ENCODE results near the gene WWTR1. TPM values are rescaled to one million over a fixed set of nuclear protein-coding genes. Genes with fewer than 3 reads are reported as not detected.
A peak's percentile ranks its signal among the peaks of the same experiment; 100 is the strongest.

Gene WWTR1
- total and polyA plus RNA-seq, 2 of the 4 experiments (the other 2 are of a cell fraction) = 38.9 to 65.3 TPM

DNA sequence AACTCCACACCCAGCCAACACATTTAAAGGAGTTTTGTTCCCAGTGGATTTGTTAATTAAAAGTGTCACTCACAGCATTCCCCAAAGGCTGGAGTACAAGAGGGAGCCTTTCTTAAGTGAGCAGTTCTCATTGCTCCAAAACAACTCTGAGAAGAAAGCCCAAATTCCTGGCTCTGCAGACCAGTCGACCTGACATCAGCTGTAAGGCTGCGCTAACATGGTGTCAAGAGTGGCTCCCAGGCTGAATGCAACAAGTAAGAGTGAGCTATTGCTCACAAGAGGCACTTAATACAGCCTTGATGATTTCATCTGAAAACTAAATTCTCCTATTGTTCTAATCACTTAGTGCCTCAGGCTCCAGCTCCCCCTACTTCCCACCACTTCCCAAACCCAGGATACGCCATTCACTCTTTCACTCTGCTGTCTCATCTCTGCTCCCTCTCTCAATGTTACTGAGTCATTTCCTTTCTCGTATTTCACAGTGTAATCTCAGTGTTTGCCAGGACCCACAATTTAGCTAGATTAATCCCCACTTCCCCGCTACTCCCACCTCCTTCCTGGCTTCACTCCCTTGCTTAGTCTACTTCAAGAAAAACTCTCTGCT lies 81.8 kb downstream of the WWTR1 start:
- in situ Hi-C loops (cut with MboI; ENCODE audit: low sequenced_read_pairs) (no loop called here), intact Hi-C loops (cut with micrococcal nuclease) (loop anchor here (1.0 to 5.0 kb wide), 3 partner anchors 34 to 82 kb away; partner anchors contain the start of gene WWTR1), dilution Hi-C loops (cut with HindIII; ENCODE audit: low sequenced_read_pairs, unreplicated experiment) (no loop called here)
- BruUV-seq (replicated peaks) = no TSS peak
- peak overlapping the region; percentile 97 for H2BK5ac ChIP-seq (ENCODE audit: low read depth, low read length, poor library complexity, severe bottlenecking)
- no peaks in the 10 kb centered on the region for H3K9me3 ChIP-seq (ENCODE audit: control insufficient read depth, insufficient read depth, low read length)
- CTCF ChIA-PET = interaction anchor here (0.7 to 1.1 kb wide), 3 partner anchors 45 to 62 kb away, joined by 3 to 5 read pairs (median 3); no protein-coding TSS in a partner anchor
- POLR2A ChIA-PET (ENCODE audit: unreplicated experiment) = interaction anchor here (0.9 to 1.7 kb wide), 2 partner anchors 80 to 82 kb away, joined by 3 to 13 read pairs; partner anchors contain the start of gene WWTR1
- H3K27ac ChIP-seq (ENCODE audit: insufficient read depth, low read length) = peak overlapping the region; percentile 92
- TF ChIP-seq RAD21 (IDR thresholded peaks at IDR 0.05; ENCODE audit: low read length) (peak; percentile 43), BHLHE40 (IDR thresholded peaks at IDR 0.05; ENCODE audit: low read depth, low read length) (peak; percentile 42), NFE2L2 (IDR thresholded peaks at IDR 0.05; ENCODE audit: low read depth, low read length) (peak; percentile 92), MAZ (IDR thresholded peaks at IDR 0.05; ENCODE audit: borderline replicate concordance, low read depth, low read length) (peak; percentile 15; the same call in 1 of the 2 replicates), RCOR1 (IDR thresholded peaks at IDR 0.05; ENCODE audit: insufficient replicate concordance, low read length) (peak; percentile 51), POLR2A (IDR thresholded peaks at IDR 0.05; ENCODE audit: low read depth, low read length) (peak; percentile 62; the same call in 1 of the 2 replicates), CHD1 (IDR thresholded peaks at IDR 0.05; ENCODE audit: low read depth, low read length) (no peak), FOS (IDR thresholded peaks at IDR 0.05; ENCODE audit: low read depth, low read length) (peak; percentile 81), MXI1 (IDR thresholded peaks at IDR 0.05; ENCODE audit: borderline replicate concordance, low read depth, low read length) (no peak), MAFK (IDR thresholded peaks at IDR 0.05; ENCODE audit: low read depth, low read length) (peak; percentile 54; the same call in 1 of the 2 replicates), SMC3 (IDR thresholded peaks at IDR 0.05; ENCODE audit: low read depth, low read length) (peak; percentile 8; the same call in 1 of the 2 replicates)
- TF ChIP-seq, protein P1, sequence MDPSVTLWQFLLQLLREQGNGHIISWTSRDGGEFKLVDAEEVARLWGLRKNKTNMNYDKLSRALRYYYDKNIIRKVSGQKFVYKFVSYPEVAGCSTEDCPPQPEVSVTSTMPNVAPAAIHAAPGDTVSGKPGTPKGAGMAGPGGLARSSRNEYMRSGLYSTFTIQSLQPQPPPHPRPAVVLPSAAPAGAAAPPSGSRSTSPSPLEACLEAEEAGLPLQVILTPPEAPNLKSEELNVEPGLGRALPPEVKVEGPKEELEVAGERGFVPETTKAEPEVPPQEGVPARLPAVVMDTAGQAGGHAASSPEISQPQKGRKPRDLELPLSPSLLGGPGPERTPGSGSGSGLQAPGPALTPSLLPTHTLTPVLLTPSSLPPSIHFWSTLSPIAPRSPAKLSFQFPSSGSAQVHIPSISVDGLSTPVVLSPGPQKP (IDR thresholded peaks at IDR 0.05; ENCODE audit: borderline replicate concordance, low read depth, low read length) = no peak
- peaks cover 39% of the 10 kb centered on the region for H3K9me1 ChIP-seq (ENCODE audit: insufficient read depth, low read length)
- peak overlapping the region; percentile 69; the same call in 2 of the 3 replicates for H2BK15ac ChIP-seq (ENCODE audit: low read depth, low read length)
- peak overlapping the region; percentile 95 for H2AK5ac ChIP-seq (ENCODE audit: low read depth, low read length)
- no peaks in the 10 kb centered on the region for H3K27me3 ChIP-seq (ENCODE audit: control insufficient read depth, insufficient read depth, low read length)
- DNase-seq (peak; percentile 99), ATAC-seq (ENCODE audit: low read depth) (peak; percentile 83)
- peak overlapping the region; percentile 94 for H2BK120ac ChIP-seq (ENCODE audit: low read depth, low read length)
- H3K4me2 ChIP-seq (ENCODE audit: low read depth, low read length) = peak overlapping the region; percentile 70
- peak overlapping the region; percentile 93 for H2AK9ac ChIP-seq (replicated peaks; ENCODE audit: low read depth, low read length, poor library complexity)
- peaks cover 10% of the 10 kb centered on the region for H3K36me3 ChIP-seq (ENCODE audit: control insufficient read depth, insufficient read depth, low read length)
- H2AFZ ChIP-seq (replicated peaks; ENCODE audit: low read length, poor library complexity) = peak overlapping the region; percentile 68
- 15% methylated on average over 4 of the region's 5 CpGs; no CpG with 5 or more reads in 1 of the 2 experiments for WGBS, 2 experiments (ENCODE audit: extremely low coverage in 2 of 2, insufficient read length in 1 of 2)
- H3K9ac ChIP-seq (ENCODE audit: low read depth, low read length) = peak overlapping the region; percentile 36
- H4K8ac ChIP-seq (ENCODE audit: low read depth in 2 of 2, low read length in 2 of 2) = peak overlapping the region; percentile 48 to 97
- peaks cover 31% of the 10 kb centered on the region for H3K4me1 ChIP-seq (ENCODE audit: control insufficient read depth, insufficient read depth, low read length)
- H2BK20ac ChIP-seq (ENCODE audit: low read depth, low read length) = peak overlapping the region; percentile 89
- H4K20me1 ChIP-seq (ENCODE audit: insufficient read depth, low read length) = peaks cover 22% of the 10 kb centered on the region
- peak overlapping the region; percentile 92 for H4K91ac ChIP-seq (ENCODE audit: insufficient read depth, low read depth, low read length)
- H3K18ac ChIP-seq (ENCODE audit: low read depth, low read length) = peak overlapping the region; percentile 78
- peak overlapping the region; percentile 58 for H4K5ac ChIP-seq (ENCODE audit: low read depth, low read length)
- H3K56ac ChIP-seq (ENCODE audit: extremely low read depth, insufficient read depth, low read length) = peak overlapping the region; percentile 90
- H3K4ac ChIP-seq (ENCODE audit: low read depth, low read length) = peak overlapping the region; percentile 97
- H3K14ac ChIP-seq (replicated peaks; ENCODE audit: low read depth, low read length) = peak overlapping the region; percentile 94
- H3K79me1 ChIP-seq (ENCODE audit: low read depth in 1 of 2, low read length in 2 of 2) = peaks cover 24 to 75% of the 10 kb centered on the region in 2 experiments
- H3K4me3 ChIP-seq (ENCODE audit: insufficient read depth, low read depth, low read length) = no peak overlapping the region
- H3K23ac ChIP-seq (ENCODE audit: low read depth, low read length) = peak overlapping the region; percentile 90

Data from IMR-90 (cell line).